HepG2 (cell line): ENCODE data around the gene C9orf78. TPM values are rescaled to one million over a fixed set of nuclear protein-coding genes. Genes with fewer than 3 reads are reported as not detected.

Experiments used
- ATAC-seq: fragments of 200-7000 bp; cut with Tn5 transposase; 3 replicates; pipeline ENCODE4 v1.9.1; 2020; ENCODE audit warnings: mild to moderate bottlenecking, moderate library complexity
- BruUV-seq: library from RNA; stranded (reverse); fragments of 400-500 nt; replicated peaks from 2 replicates; lab custom pipeline; 2021; lab: Mats Ljungman, UMichigan
- CTCF ChIA-PET: fragments of 300-600 bp; formaldehyde crosslinking; extraction: SDS; loops from one replicate; lab custom pipeline; 2021; ENCODE audit warnings: low total read pairs, inconsistent platforms, low intra/inter-chr PET ratio; lab: Yijun Ruan, JAX
- POLR2A ChIA-PET: fragments of 350-600 bp; sonication (Branson Sonifier 250); formaldehyde crosslinking; loops from one replicate; lab custom pipeline; 2020; ENCODE audit warnings: antibody characterized with exemption, inconsistent platforms; lab: Yijun Ruan, JAX
- DNase-seq: peaks from one replicate; pipeline ENCODE4 v3.0.0-alpha.2; 2015; ENCODE audit warnings: low spot score
- FAIRE-seq: peaks from 3 replicates; lab custom pipeline; 2011; peaks lifted over from hg19 to GRCh38; lab: Jason Lieb, UNC
- H2AFZ ChIP-seq: one replicate; pipeline ENCODE4 v1.6.1; 2011; ENCODE audit warnings: low read length, inconsistent platforms
- H3K27ac ChIP-seq: fragments of 300-600 bp; 3 replicates; pipeline ENCODE4 v1.8.0; 2011; ENCODE audit warnings: mixed run types, mild to moderate bottlenecking, mixed read lengths, low read length, inconsistent platforms; ENCODE audit not compliant: insufficient read depth; ENCODE audit errors: extremely low read length
- H3K27me3 ChIP-seq, 2 experiments: fragments of 200-600 bp in 1 of 2; 2 replicates in 1 of 2; 3 replicates in 1 of 2; pipeline versions ENCODE4 v1.6.0 to v1.8.0; 2011; ENCODE audit warnings: low read length in 2 of 2, mild to moderate bottlenecking in 2 of 2, moderate library complexity in 2 of 2, inconsistent platforms in 1 of 2; ENCODE audit not compliant: insufficient read depth in 2 of 2, control insufficient read depth in 1 of 2
- H3K36me3 ChIP-seq, 2 experiments: fragments of 200-600 bp in 1 of 2; replicated peaks in 1 of 2; 2 replicates in 1 of 2; 3 replicates in 1 of 2; pipeline versions ENCODE4 v1.5.1 to v1.8.0; 2011; ENCODE audit warnings: low read length in 2 of 2, inconsistent platforms in 1 of 2; ENCODE audit not compliant: insufficient read depth in 2 of 2, control insufficient read depth in 1 of 2
- H3K4me1 ChIP-seq: 2 replicates; pipeline ENCODE4 v1.5.1; 2012; ENCODE audit warnings: low read length, inconsistent platforms; ENCODE audit not compliant: insufficient read depth
- H3K4me2 ChIP-seq: 2 replicates; pipeline ENCODE4 v1.6.0; 2011; ENCODE audit warnings: low read depth, low read length, inconsistent platforms
- H3K4me3 ChIP-seq, 3 experiments: fragments of 200-600 bp in 1 of 3; sonication (generic), shearing (Covaris generic) in 1 of 3; replicated peaks in 1 of 3; 2 replicates each; pipeline ENCODE4 v1.5.1; 2011 to 2016; ENCODE audit warnings: low read length in 3 of 3, inconsistent platforms in 2 of 3, low read depth in 2 of 3, mild to moderate bottlenecking in 2 of 3, control low read depth in 1 of 3, mixed read lengths in 1 of 3; ENCODE audit not compliant: insufficient read depth in 1 of 3
- H3K79me2 ChIP-seq: one replicate; pipeline ENCODE4 v1.6.1; 2011; ENCODE audit warnings: low read length, inconsistent platforms; ENCODE audit not compliant: insufficient read depth
- H3K9ac ChIP-seq: 2 replicates; pipeline ENCODE4 v1.6.0; 2011; ENCODE audit warnings: mild to moderate bottlenecking, low read depth, low read length, inconsistent platforms; ENCODE audit not compliant: insufficient read depth
- H3K9me3 ChIP-seq: 2 replicates; pipeline ENCODE4 v1.5.1; 2012; ENCODE audit warnings: mild to moderate bottlenecking, low read length
- H4K20me1 ChIP-seq: 2 replicates; pipeline ENCODE4 v1.6.0; 2011; ENCODE audit warnings: inconsistent platforms, mild to moderate bottlenecking, low read length, moderate library complexity; ENCODE audit not compliant: insufficient read depth
- FOXO1 ChIP-seq: sonication (generic); formaldehyde crosslinking; IDR thresholded peaks from 2 replicates; pipeline ENCODE4 v1.4.0; 2020; ENCODE audit warnings: missing genetic modification reagents
- NRL ChIP-seq: sonication (generic); formaldehyde crosslinking; IDR thresholded peaks from 2 replicates; pipeline ENCODE4 v1.5.0; 2020; ENCODE audit warnings: missing genetic modification reagents, mild to moderate bottlenecking, moderate library complexity, borderline replicate concordance
- PLRG1 ChIP-seq: fragments of 450-650 bp; conservative IDR thresholded peaks from 2 replicates; pipeline ENCODE4 v1.6.1; 2016
- TRIM22 ChIP-seq: fragments of 450-650 bp; IDR thresholded peaks from 2 replicates; pipeline ENCODE4 v1.6.1; 2017
- WGBS: methylation state at CpG from one replicate; pipeline ENCODE4 v1.1.6; 2017; ENCODE audit warnings: low lambda C conversion rate; 5-methylcytosine and 5-hydroxymethylcytosine counted together
- in situ Hi-C: cut with HindIII; loops from 2 replicates; pipeline ENCODE4 v1.10.0; 2017; ENCODE audit warnings: low pct_unique_long_range_greater_than_20kb; ENCODE audit not compliant: extremely low pct_ligation_motif_present
- intact Hi-C: fragments of 100-400 bp; cut with micrococcal nuclease; formaldehyde crosslinking; loops from one replicate; pipeline ENCODE4 v1.10.0; 2022; ENCODE audit not compliant: unreplicated experiment
- polyA plus RNA-seq, 8 experiments: library from polyadenylated mRNA; depleted of rRNA in 3 of 8; stranded (reverse) in 7 of 8; unstranded in 1 of 8; fragments of >200 nt; fragmentation: Illumina TruSeq in 4 of 8; extraction: Trizol in 4 of 8; gene quantifications; 2 replicates each; pipeline versions ENCODE4 v1.2.1 to v1.2.3, GENCODE V29; 2011 to 2016; ENCODE audit warnings: low read depth in 4 of 8, missing spikeins in 1 of 8, mixed read lengths in 1 of 8; ENCODE audit not compliant: insufficient read depth in 1 of 8
- total RNA-seq, 5 experiments: library from RNA; depleted of rRNA; stranded (reverse); fragments of >200 nt; fragmentation: Illumina TruSeq; extraction: Trizol; gene quantifications; 2 replicates each; pipeline ENCODE4 v1.2.3, GENCODE V29; 2016; ENCODE audit warnings: low read depth in 1 of 5
- TF ChIP-seq, protein P1 (sequence below): IDR thresholded peaks from 2 replicates; pipeline ENCODE4 v1.6.1; 2016; ENCODE audit warnings: low read depth, missing genetic modification reagents, missing compliant biosample characterization
- TF ChIP-seq, protein P2 (sequence below): sonication (generic); formaldehyde crosslinking; IDR thresholded peaks from 2 replicates; pipeline ENCODE4 v1.4.0; 2020; ENCODE audit warnings: missing genetic modification reagents, borderline replicate concordance
- TF ChIP-seq, protein P3 (sequence below): sonication (generic); formaldehyde crosslinking; IDR thresholded peaks from 2 replicates; pipeline ENCODE4 v1.5.1; 2020; ENCODE audit warnings: mild to moderate bottlenecking, missing genetic modification reagents
- TF ChIP-seq, protein P4 (sequence below): sonication (generic); formaldehyde crosslinking; IDR thresholded peaks from 2 replicates; pipeline ENCODE4 v1.4.0; 2020; ENCODE audit warnings: missing genetic modification reagents

Gene C9orf78
- total and polyA plus RNA-seq, 2 of the 13 experiments (the other 11 are each of a cell fraction or from before 2014, with no cell fraction given) = 18.4 to 35.5 TPM

DNA sequence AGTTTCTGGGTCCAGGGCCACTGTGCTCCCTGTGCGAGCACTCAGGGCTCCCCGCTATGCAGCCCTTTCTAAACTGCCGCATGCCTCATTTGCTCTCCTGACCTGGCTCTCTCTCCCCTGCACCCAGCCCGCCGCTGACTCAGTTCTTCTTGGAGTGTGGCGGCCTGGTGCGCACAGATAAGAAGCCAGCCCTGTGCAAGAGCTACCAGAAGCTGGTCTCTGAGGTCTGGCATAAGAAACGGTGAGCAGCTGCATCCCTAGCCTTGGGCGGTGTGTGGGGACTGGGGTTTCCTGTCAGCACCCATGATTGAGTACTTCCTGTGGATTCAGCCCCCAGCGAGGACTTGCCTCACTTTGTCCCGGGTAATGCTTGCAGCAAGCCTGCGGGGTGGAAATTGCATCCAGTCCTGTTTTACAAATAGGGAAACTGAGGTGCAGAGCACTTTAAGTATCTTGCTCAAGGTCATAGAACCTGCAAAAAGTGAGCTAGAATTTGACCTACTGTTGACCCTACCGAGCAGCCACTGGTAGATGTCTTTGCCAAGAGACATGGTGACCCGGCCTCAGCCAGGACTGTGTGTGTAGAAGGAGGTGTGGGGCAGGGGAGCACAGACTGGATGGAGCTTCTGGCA, 28.1 kb upstream of the C9orf78 start:
- ATAC-seq = no peak
- FAIRE-seq = no peak
- TF ChIP-seq PLRG1 = no peak
- TF ChIP-seq NRL (CRISPR knock-in tag) = no peak
- TF ChIP-seq FOXO1 (CRISPR knock-in tag) = no peak
- TF ChIP-seq, protein P1, sequence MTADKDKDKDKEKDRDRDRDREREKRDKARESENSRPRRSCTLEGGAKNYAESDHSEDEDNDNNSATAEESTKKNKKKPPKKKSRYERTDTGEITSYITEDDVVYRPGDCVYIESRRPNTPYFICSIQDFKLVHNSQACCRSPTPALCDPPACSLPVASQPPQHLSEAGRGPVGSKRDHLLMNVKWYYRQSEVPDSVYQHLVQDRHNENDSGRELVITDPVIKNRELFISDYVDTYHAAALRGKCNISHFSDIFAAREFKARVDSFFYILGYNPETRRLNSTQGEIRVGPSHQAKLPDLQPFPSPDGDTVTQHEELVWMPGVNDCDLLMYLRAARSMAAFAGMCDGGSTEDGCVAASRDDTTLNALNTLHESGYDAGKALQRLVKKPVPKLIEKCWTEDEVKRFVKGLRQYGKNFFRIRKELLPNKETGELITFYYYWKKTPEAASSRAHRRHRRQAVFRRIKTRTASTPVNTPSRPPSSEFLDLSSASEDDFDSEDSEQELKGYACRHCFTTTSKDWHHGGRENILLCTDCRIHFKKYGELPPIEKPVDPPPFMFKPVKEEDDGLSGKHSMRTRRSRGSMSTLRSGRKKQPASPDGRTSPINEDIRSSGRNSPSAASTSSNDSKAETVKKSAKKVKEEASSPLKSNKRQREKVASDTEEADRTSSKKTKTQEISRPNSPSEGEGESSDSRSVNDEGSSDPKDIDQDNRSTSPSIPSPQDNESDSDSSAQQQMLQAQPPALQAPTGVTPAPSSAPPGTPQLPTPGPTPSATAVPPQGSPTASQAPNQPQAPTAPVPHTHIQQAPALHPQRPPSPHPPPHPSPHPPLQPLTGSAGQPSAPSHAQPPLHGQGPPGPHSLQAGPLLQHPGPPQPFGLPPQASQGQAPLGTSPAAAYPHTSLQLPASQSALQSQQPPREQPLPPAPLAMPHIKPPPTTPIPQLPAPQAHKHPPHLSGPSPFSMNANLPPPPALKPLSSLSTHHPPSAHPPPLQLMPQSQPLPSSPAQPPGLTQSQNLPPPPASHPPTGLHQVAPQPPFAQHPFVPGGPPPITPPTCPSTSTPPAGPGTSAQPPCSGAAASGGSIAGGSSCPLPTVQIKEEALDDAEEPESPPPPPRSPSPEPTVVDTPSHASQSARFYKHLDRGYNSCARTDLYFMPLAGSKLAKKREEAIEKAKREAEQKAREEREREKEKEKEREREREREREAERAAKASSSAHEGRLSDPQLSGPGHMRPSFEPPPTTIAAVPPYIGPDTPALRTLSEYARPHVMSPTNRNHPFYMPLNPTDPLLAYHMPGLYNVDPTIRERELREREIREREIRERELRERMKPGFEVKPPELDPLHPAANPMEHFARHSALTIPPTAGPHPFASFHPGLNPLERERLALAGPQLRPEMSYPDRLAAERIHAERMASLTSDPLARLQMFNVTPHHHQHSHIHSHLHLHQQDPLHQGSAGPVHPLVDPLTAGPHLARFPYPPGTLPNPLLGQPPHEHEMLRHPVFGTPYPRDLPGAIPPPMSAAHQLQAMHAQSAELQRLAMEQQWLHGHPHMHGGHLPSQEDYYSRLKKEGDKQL (CRISPR knock-in tag) = no peak
- TF ChIP-seq TRIM22 = no peak
- TF ChIP-seq, protein P2, sequence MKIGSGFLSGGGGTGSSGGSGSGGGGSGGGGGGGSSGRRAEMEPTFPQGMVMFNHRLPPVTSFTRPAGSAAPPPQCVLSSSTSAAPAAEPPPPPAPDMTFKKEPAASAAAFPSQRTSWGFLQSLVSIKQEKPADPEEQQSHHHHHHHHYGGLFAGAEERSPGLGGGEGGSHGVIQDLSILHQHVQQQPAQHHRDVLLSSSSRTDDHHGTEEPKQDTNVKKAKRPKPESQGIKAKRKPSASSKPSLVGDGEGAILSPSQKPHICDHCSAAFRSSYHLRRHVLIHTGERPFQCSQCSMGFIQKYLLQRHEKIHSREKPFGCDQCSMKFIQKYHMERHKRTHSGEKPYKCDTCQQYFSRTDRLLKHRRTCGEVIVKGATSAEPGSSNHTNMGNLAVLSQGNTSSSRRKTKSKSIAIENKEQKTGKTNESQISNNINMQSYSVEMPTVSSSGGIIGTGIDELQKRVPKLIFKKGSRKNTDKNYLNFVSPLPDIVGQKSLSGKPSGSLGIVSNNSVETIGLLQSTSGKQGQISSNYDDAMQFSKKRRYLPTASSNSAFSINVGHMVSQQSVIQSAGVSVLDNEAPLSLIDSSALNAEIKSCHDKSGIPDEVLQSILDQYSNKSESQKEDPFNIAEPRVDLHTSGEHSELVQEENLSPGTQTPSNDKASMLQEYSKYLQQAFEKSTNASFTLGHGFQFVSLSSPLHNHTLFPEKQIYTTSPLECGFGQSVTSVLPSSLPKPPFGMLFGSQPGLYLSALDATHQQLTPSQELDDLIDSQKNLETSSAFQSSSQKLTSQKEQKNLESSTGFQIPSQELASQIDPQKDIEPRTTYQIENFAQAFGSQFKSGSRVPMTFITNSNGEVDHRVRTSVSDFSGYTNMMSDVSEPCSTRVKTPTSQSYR (CRISPR knock-in tag) = no peak
- TF ChIP-seq, protein P3, sequence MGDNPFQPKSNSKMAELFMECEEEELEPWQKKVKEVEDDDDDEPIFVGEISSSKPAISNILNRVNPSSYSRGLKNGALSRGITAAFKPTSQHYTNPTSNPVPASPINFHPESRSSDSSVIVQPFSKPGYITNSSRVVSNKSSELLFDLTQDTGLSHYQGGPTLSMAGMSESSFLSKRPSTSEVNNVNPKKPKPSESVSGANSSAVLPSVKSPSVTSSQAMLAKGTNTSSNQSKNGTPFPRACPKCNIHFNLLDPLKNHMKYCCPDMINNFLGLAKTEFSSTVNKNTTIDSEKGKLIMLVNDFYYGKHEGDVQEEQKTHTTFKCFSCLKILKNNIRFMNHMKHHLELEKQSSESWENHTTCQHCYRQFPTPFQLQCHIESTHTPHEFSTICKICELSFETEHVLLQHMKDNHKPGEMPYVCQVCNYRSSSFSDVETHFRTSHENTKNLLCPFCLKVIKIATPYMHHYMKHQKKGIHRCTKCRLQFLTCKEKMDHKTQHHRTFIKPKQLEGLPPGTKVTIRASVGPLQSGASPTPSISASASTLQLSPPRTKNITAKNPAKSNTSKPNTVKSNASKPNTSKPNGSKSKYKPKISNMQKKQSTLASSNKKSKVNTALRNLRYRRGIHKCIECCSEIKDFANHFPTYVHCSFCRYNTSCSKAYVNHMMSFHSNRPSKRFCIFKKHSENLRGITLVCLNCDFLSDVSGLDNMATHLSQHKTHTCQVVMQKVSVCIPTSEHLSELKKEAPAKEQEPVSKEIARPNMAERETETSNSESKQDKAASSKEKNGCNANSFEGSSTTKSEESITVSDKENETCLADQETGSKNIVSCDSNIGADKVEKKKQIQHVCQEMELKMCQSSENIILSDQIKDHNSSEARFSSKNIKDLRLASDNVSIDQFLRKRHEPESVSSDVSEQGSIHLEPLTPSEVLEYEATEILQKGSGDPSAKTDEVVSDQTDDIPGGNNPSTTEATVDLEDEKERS = no peak
- TF ChIP-seq, protein P4, sequence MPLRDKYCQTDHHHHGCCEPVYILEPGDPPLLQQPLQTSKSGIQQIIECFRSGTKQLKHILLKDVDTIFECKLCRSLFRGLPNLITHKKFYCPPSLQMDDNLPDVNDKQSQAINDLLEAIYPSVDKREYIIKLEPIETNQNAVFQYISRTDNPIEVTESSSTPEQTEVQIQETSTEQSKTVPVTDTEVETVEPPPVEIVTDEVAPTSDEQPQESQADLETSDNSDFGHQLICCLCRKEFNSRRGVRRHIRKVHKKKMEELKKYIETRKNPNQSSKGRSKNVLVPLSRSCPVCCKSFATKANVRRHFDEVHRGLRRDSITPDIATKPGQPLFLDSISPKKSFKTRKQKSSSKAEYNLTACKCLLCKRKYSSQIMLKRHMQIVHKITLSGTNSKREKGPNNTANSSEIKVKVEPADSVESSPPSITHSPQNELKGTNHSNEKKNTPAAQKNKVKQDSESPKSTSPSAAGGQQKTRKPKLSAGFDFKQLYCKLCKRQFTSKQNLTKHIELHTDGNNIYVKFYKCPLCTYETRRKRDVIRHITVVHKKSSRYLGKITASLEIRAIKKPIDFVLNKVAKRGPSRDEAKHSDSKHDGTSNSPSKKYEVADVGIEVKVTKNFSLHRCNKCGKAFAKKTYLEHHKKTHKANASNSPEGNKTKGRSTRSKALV = no peak

More for the DNA sequence above, 28.1 kb upstream of the C9orf78 start:
- Histone ChIP-seq H3K27me3 (no peaks in the 10 kb centered on the region), H3K36me3 (peaks cover 5 to 10% of the 10 kb centered on the region in 2 experiments; a peak in 2 of 5 replicates), H3K9ac (no peak overlapping the region), H4K20me1 (no peaks in the 10 kb centered on the region), H3K4me1 (no peaks in the 10 kb centered on the region), H3K27ac (no peak overlapping the region), H3K9me3 (no peaks in the 10 kb centered on the region), H3K4me3 (no peak overlapping the region), H2AFZ (no peak overlapping the region), H3K4me2 (no peak overlapping the region), H3K79me2 (no peaks in the 10 kb centered on the region)
- intact Hi-C loops (no loop called here), in situ Hi-C loops (no loop called here)
- DNase-seq = no peak
- WGBS = 92% methylated on average over 14 of the region's 14 CpGs
- no TSS peak for BruUV-seq
- POLR2A ChIA-PET = no interaction called here
- CTCF ChIA-PET = no interaction called here
